Measurements from ENCODE around the gene OR2S2.

- no peak for TF ChIP-seq CTCF (conservative IDR thresholded peaks at IDR 0.05; ENCODE audit: low read length)
- no peak for TF ChIP-seq EZH2phosphoT487 (IDR thresholded peaks at IDR 0.05; ENCODE audit: borderline replicate concordance, low read depth, low read length)
These were observed 9.5 kb downstream of the OR2S2 start for GRCh38 chr9:35948451-35948850.

Measured in OCI-LY7 (cell line).